Fibroblast of skin of back (primary cell): ENCODE results near the gene MINDY2.

Experiments used
- DNase-seq: peaks from one replicate; pipeline ENCODE4 v3.0.0-alpha.2; 2013

The MINDY2 gene

GRCh38 chr15:58889363-58889762 is 118.3 kb downstream of the MINDY2 start:
- no peak for DNase-seq

- DNase-seq = no peak
Measured at GRCh38 chr15:58898150-58898680, 127.1 kb downstream of the MINDY2 start.

GRCh38 chr15:58900631-58901030 is 129.5 kb downstream of the MINDY2 start:
- DNase-seq = no peak

- DNase-seq = no peak
Measured at GRCh38 chr15:58908550-58909309, 137.6 kb downstream of the MINDY2 start.

GRCh38 chr15:58909616-58910015 is 138.5 kb downstream of the MINDY2 start:
- DNase-seq = no peak

GRCh38 chr15:58910456-58910855 is 139.4 kb downstream of the MINDY2 start:
- no peak for DNase-seq
